ENCODE results near the gene MYH4.

MYH4 gene

DNA sequence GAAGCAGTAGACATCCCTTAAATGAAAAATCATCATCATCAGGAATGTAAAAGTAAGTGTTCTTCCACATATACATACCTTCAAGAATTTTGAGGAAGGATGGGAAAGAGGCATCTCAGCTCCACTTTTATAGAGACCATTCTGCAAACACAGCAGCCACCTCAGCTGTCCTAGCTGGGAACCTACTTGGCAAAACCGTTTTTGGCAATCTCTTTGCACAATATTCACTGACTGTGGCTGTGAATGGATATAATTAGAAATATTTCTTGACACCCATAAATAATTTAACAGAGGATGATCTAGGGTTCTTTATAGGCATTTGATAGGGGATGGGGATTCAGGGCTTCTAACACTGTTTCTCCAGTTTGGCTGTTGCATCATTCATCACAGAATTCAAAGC lies at the start of gene MYH4:
Gene MYH4 (minus strand): TSS at position 101 of the 400 bp plus-strand sequence. CDS start 2,814 bp downstream, outside the sequence.
- DNase-seq = no peak

GRCh38 chr17:10518271-10519037 lies 49.1 kb upstream of the MYH4 start, which contains the start of gene MYH1:
Gene MYH1, minus strand, starts transcription at chr17:10518542. Its CDS starts 1,900 bp downstream, at chr17:10516642.
- DNase-seq = no peak

DNA sequence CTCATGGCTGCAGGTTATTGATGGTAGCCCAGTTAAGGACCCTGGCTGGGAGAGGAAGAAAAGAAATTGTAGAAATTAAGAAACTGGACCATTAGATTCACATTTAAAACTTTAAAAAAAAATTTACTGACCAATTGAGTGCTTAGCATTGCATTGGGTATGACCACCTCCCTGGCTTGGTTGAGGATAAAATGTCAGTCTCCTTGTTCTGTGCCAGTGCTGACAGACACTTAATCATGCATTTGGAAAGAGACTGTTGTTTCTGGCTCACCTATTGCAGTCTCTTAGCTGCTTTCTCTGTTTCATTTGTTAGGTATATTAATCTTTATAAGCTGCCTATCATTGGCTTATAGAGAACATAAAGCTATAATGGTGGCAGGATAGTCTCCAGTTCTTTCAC lies 47.3 kb upstream of the MYH4 start:
- DNase-seq = no peak

- no peak for DNase-seq
Measured at GRCh38 chr17:10516065-10516464, 46.7 kb upstream of the MYH4 start.

DNA sequence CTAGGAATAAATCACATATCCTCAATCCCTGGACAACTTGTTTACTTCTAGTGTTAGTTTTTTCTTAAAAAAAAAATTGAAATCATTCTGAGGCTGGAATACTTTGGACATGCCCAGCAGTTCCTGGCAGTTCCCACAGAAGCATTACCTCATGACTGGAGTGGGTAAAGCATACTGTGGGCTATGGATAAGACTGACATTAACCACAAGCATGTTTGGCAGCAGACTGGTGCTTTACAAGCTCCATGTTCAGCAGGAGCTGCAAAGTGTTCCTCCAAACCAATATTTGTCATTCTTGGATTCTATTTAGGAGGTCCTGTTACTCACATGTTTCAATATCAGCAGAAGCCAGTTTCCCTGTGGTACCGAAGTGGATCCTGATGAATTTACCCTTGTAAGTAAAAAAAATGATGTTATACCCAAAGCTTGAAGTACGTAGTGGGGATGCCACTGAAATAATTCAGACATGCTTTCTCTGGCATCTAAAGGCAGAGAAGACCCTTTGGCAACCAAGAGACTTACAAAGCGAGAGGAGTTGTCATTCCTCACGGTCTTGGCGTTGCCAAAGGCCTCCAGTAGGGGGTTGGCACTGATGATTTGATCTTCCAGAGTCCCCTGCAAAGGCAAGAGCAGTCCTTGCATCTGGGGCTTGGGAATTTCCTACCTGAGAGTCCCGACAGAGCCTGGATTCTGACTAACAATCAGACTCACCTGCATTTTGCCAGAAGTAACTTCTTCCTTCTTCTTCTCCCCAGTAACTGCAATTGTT lies 44.1 kb upstream of the MYH4 start:
- no peak for DNase-seq

GRCh38 chr17:10512856-10513255 lies 43.5 kb upstream of the MYH4 start:
- DNase-seq = no peak

DNA sequence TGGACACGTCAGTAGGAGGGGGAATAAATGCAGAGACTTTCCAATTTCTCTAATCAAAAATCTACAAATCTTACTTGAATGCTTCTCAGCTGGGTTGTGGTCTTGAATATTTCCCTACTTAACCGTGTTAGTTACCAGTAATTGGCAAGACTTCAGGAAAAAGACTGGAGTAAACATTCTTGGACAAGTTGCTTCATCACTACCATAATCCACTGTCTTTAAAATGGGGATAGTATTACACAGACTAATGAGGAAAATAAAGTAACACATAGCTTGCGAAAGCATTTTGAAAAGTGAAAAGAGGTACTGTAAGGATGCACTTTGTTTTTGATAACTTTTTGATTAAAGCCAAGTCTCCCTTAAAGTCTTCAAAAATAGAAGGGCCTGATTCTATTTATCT lies 30.6 kb upstream of the MYH4 start:
- DNase-seq = no peak

DNA sequence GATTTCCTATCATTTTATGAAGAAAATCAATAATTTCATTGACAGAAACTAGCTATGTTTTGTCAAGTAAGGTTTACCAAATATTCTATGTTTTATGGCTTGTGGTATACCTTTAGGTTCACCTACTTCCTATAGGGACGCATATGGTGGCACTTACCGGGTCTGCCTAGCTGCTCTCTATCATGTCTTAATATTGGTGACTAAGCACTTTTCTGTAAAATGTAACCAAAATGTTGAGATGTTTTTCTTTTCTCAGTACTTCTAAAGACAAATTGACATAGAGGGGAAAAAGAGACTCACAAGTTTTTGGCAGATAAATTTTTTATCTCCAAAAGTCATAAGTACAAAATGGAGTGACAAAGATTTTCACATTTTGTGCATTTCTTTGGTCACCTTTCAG lies 22.6 kb upstream of the MYH4 start:
- no peak for DNase-seq

DNA sequence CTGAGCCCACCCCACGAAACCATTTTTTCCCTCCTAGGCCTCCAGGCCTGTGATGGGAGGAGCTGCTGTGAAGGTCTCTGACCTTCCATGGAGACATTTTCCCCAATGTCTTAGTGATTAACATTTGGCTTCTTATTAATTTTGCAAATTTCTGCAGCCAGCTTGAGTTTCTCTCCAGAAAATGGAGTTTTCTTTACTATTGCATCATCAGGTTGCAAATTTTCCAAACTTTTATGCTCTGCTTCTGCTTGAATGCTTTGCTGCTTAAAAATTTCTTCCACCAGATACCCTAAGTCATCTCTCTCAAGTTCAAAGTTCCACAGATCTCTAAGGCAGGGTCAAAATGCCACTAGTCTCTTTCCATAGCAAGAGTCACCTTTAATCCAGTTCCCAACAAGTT lies 12.9 kb upstream of the MYH4 start:
- DNase-seq = no peak

- DNase-seq = no peak
Measured at GRCh38 chr17:10477701-10478100, 8.3 kb upstream of the MYH4 start.

DNA sequence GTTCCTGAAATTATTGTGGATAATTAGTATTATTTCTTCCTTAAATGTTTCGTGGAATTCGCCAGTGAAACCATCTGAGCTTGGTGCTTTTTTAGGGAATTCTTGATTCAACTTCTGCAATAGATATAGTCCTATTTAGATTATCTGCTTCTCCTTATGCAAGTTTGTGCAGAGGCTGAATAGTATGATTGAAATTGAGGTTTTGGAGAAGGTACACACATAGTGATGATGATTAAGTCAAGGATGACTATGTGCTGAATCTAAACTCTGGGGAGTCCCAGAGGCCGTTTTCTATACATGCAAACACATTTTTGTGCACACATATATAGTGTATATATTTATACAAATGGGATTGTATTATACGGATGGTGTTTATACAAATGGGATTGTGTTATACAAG lies 5.2 kb upstream of the MYH4 start:
- DNase-seq = no peak

DNA sequence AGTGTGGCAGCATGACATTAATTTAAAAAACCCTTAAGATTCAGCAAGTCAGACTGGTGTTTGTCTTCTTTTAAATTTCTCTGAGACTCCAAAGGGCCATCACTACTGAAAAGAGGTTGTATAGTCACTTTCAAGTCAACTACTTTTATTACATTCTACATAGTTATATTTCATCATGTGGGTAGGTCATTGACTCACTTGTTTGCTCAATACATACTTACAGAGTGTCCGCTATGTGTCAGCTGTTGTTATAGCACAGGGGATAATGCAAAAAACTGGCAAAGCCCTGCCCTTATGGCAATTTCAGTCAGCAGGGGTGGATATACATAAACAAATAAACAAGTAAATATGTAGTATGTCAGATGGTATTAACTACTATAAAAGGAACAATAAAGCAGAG lies 2.5 kb upstream of the MYH4 start:
- no peak for DNase-seq

- no peak for DNase-seq
Measured at GRCh38 chr17:10463402-10463801, 6.0 kb downstream of the MYH4 start.

GRCh38 chr17:10460062-10460461 lies 9.3 kb downstream of the MYH4 start:
- DNase-seq = no peak

- DNase-seq = no peak
Measured at GRCh38 chr17:10458701-10459100, 10.7 kb downstream of the MYH4 start.

DNA sequence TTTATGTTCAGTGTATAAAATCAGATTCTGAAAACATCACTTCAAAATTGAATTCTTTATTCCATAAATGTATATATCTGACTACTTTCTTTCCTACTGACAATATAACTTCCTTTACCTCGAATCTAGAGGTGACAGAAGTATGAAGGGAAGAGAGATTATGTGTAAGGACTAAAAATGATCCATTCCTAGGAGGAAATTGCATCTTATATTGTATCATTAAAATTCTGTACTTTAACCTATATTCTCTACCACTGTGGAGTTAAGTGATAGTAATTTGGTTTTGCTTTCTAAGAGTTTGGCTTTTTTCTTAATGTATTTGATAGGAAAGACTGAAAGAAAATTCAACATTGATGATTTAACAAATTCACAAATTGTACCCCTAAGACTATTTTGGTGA lies 11.4 kb downstream of the MYH4 start:
- no peak for DNase-seq

DNA sequence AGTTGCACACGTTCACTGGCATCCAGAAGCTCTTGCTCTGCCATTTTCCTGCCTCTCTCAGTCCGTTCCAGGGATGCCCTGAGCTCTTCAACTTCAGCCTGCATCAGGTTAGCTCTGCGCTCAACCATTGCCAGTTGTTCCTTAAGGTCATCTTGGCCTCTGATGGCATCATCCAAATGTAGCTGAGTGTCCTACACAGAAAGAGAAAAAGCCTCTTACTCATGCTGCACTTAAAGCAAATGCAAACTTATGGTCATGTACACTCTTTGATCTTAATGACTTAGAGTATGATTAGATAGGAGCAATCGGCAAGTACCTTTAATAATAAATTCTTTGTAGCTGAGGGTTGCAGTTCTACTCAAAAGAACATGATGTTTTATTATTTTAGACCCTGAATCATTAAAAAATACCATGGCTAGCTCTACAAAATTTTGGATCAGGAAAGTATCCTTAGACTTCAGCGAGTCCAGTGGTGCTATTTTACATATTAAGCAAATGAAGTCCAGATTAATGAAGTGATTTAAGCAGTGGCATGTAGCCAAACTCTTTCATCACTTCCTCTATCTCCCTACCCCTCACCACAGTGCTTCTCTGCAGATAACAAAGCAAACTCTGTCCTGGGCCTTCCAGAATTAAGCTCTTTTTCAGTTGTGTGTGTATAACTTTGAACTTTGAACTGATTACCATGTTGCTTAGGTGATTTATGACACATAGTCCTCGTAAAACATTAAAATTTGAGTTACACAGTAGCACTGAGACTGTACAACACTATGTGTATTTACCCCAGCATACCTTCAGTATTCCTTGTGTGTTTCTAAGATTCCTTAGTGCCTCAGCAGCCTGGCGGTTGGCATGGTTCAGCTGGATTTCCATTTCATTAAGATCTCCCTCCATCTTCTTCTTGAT lies 22.1 kb downstream of the MYH4 start:
- no peak for DNase-seq

DNA sequence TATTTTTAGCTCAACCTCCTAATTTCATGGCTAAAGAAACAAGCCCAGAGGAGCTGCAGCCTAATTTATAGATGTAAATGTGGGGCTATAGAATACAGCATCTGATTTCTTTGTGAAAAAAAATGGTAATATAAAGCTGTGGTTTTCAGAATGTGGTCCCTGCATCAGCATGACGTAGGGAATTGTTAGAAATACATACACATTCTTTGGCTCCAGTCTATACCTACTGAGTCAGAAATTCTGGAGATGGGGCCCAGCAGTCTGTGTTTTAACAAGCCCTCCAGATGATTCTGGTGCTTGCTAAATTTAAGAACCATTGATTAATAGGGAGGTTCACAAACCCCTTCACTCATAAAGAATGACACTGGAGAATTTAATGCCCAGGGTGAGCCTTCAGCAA lies 29.5 kb downstream of the MYH4 start:
- DNase-seq = no peak

DNA sequence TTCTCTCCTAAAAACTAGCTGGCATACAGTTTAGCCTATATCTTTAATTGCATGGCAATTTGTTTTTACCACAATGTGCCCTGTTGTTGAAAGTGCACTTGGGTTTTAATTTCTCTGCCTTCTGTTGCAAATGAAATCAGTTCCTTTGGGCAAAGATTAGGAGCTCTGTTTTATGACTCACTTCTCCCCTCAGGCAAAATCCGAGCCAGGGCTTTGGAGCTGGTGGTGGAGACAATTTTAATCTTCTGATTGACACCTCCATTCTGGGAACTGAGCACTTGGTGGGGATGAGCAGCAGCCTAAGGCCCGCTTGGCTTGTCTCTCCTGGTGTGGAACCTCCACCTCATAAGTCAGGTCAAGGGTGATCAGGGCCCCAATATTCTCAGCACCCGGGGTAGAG lies 34.3 kb downstream of the MYH4 start:
- DNase-seq = no peak

DNA sequence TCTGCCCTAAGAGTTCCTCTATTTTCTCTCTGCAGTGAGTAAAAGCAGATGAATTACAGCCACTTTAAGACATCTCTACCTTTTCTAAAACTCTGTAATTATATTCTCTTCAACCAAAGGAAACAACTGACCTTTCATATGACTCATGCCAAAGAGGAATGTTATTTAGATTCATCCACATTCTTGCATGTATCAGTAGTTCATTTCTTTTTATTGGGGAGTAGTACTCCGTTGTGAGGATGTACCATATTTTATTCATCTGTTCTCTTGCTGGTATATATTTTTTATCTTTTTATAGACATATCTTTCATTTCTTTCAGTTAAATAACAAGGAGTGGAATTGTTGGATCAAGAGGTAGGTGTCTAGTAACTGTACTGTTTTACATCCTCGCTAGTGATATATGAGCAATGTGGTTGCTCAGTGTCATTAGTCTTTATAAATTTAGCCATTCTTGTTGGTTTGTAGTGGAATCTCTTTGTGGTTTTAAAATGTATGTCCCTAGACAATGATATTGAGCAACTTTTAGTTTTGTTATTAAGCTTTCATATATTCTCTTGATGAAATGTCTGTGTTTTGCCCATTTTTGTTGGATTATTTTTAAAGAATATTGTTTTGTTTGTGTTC lies 39.8 kb downstream of the MYH4 start:
- no peak for DNase-seq

DNA sequence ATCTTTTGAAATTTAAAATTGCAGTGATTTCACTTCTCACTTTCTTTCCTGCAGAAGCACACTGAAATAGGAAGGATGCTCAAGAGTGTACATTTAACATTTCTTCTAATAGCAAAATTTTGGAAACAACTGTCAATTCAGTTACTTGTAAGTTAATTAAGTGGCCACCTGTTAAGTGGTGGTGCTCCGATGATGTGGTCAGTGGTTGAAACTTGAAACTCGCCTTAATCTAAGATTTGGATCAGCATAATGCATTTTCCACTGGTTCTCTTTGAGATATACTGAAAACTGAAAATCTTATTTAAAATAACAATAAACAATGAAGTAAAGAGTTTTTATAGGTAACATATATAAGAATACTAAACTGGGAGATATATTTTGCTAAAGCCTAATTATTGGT lies 40.6 kb downstream of the MYH4 start:
- DNase-seq = no peak

- no peak for DNase-seq
Measured at GRCh38 chr17:10421900-10422542, 47.3 kb downstream of the MYH4 start, which contains the start of gene MYH8. Gene MYH8, minus strand, starts transcription at chr17:10421950. Its CDS starts 1,723 bp downstream, at chr17:10420227.

Measured in NCI-H446 treated with DMSO at 0.1 percent for 48 hours (cell line).